Fibroblast of skin of right biceps (primary cell): ENCODE measurements around the gene DISC1.
"Not testable (repeated sequence)": the region's sequence is repeated elsewhere in the genome, so short reads cannot be mapped to it uniquely, and the experiment has no call there.

ENCODE experiments used
- DNase-seq: peaks from one replicate; pipeline ENCODE4 v3.0.0-alpha.2; 2013

Gene DISC1

DNA sequence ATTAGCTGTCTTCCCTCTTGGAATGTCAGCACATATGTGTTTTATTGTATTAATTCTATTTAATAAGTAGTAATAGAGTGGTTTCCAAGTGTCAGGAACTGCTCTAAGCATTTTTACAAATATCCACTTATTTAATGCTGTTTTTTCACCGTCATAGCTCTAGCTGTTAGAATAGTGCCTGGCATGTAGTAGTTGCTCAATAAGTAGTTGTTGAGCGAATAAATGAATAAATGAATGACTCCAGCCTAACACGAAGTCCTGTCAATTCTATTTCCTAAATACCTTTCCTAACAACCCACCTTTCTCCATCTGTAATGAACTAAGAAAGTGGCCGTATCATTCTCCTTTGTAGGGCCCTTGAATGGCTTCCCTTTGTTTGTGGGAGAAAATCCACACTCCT is 312.5 kb downstream of the DISC1 start:
- DNase-seq, result no peak

- DNase-seq, result no peak
Observed at GRCh38 chr1:231940116-231940515, 313.5 kb downstream of the DISC1 start.

- no peak for DNase-seq
Observed at GRCh38 chr1:231940701-231941100, 314.1 kb downstream of the DISC1 start.

- DNase-seq, result no peak
Observed at GRCh38 chr1:231943084-231943483, 316.5 kb downstream of the DISC1 start.

DNA sequence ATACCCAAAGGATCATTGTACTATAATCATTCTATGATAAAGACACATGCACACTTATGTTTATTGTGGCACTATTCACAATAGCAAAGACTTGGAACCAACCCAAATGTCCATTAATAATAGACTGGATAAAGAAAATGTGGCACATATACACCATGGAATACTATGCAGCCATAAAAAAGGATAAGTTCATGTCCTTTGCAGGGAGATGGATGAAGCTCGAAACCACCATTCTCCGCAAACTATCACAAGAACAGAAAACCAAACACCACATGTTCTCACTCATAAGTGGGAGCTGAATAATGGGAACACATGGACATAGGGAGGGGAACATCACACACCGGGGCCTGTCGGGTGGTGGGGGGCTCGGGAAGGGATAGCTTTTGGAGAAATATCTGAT is 321.5 kb downstream of the DISC1 start:
- DNase-seq, result not testable (repeated sequence)

- no peak for DNase-seq
Observed at GRCh38 chr1:231949277-231950091, 322.9 kb downstream of the DISC1 start.

- DNase-seq, result no peak
Observed at GRCh38 chr1:231950331-231951128, 323.9 kb downstream of the DISC1 start.

- peak; percentile 79 for DNase-seq
Observed at GRCh38 chr1:231951374-231951773, 324.8 kb downstream of the DISC1 start.

DNA sequence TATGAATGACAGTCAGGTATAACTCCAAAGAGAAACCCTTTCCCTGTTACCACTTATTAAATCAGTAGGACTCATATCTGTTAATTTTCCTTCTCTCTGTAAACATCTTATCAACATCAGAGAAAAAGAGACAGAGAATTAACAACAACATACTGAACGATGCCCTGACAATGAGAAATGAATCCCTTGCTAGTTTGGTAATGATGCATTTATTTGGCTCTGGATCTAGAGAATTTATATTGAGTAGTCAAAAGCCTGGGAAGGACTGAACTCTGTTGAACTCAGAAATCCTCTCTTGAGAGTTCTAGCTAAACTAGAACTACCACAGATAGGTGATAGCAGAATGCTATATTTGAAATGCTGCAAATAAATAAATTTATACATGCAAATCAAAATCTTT is 325.6 kb downstream of the DISC1 start:
- no peak for DNase-seq

DNA sequence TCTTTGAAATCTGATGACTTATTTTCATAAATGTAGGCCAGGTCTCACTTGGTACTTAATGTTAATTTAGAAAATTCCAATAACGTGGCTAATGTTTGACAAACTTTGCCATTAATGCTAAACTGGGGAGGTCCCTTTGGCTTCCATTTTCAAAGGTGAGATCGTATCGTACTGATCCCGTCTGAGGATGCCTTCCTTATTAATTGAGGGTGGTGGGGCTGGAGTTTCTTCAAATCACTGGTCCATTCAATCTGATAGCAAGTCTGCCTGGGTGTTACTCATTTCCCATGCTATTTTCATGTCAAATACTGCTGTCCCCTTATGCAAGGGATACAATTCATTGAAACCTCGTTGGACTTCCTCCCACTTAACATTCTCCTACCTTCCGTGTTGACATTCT is 327.1 kb downstream of the DISC1 start:
- no peak for DNase-seq

- DNase-seq, result no peak
Observed at GRCh38 chr1:231954751-231955150, 328.2 kb downstream of the DISC1 start.

- DNase-seq, result no peak
Observed at GRCh38 chr1:231957359-231957758, 330.8 kb downstream of the DISC1 start.

- DNase-seq, result peak; percentile 39
Observed at GRCh38 chr1:231958448-231958847, 331.9 kb downstream of the DISC1 start.

- DNase-seq, result peak; percentile 76
Observed at GRCh38 chr1:231959225-231959884, 332.8 kb downstream of the DISC1 start.

DNA sequence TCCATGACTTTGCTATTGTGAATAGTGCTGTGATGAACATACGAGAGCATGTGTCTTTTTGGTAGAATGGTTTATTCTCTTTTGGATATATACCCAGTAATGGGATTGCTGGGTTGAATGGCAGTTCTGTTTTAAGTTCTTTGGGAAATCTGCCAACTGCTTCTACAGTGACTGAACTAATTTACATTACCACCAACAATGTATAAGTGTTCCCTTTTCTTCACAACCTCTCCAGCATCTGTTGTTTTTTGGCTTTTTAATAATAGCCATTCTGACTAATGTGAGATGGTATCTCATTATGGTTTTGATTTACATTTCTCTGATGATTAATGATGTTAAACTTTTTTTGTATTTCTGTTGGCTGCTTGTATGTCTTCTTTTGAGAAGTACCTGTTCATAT is 335.2 kb downstream of the DISC1 start:
- DNase-seq, result peak; percentile 52

DNA sequence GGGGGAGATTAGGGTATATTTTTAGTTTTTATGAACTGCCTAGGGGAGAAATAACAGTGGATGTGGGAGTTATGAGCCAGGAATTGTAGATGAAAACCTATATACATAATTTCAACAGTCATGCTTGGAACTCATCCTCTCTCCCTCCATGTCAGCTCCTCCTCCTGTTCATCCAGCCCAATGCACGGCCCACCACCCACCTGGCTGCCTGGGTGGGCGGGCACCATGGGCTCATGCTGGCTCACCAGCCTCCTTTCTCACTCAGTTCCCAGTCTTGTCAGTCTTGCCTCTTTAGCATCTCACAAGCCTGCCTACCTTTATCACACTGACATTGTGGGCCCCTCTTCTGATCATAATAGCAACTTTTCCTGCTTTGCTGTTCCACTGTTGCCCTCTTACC is 336.0 kb downstream of the DISC1 start:
- no peak for DNase-seq

DNA sequence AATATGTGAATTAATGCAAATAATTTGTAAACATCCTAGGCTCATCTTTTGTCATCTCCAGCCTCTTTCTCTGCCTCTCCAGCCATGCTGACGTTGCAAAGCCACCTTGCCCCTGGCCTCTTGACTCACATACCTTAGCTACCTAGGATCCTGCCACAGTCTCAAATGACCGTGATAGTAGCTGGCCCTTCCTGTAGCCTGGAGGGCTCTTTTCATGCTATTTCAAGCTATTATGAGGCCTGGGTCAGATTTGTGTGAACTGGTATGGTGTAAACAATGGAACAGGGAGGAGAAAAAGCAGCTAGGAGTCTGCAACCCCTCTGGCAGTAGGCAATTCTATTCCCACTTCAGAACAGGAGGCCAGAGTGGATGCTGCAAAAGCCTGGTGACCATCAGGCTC is 337.7 kb downstream of the DISC1 start:
- DNase-seq, result no peak

GRCh38 chr1:231964961-231965360 is 338.4 kb downstream of the DISC1 start:
- no peak for DNase-seq

- no peak for DNase-seq
Observed at GRCh38 chr1:231965615-231966014, 339.0 kb downstream of the DISC1 start.

- no peak for DNase-seq
Observed at GRCh38 chr1:231966983-231967382, 340.4 kb downstream of the DISC1 start.

GRCh38 chr1:231969076-231969475 is 342.5 kb downstream of the DISC1 start:
- DNase-seq, result no peak

DNA sequence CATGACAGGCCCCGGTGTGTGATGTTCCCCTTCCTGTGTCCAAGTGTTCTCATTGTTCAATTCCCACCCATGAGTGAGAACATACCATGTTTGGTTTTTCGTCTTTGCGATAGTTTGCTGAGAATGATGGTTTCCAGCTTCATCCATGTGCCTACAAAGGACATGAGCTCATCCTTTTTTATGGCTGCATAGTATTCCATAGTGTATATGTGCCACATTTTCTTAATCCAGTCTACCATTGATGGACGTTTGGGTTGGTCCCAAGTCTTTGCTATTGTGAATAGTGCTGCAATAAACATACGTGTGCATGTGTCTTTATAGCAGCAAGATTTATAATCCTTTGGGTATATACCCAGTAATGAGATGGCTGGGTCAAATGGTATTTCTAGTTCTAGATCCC is 343.2 kb downstream of the DISC1 start:
- DNase-seq, result not testable (repeated sequence)

DNA sequence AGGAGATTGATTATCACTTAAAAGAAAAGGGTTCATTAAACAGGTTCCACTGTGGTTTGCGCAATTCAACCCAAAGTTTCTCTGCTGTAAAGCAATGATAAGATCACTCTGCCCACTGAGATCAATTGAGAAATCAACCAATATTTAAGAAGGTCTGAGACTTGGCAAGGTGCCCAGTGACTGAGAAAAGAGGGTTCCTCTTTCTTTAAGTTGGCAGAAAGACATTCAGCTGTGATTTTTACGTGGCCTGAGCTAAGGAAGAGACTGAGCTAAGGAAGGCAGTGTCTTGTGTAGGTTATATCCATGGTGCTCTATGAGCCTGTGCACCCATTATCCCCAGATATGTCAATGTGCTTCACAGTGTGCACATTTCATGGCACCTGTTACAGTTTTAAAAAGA is 344.1 kb downstream of the DISC1 start:
- no peak for DNase-seq
